GM12878 (cell line): Measurements from ENCODE around the gene HIVEP2. TPM values are rescaled to one million over a fixed set of nuclear protein-coding genes. Genes with fewer than 3 reads are reported as not detected.

Source experiments
- ATAC-seq: fragments of 200-7000 bp; cut with Tn5 transposase; 3 replicates; pipeline ENCODE4 v1.9.1; 2020; ENCODE audit warnings: mild to moderate bottlenecking, moderate library complexity
- BruUV-seq: library from RNA; stranded (reverse); fragments of 400-500 nt; replicated peaks from 2 replicates; lab custom pipeline; 2021; lab: Mats Ljungman, UMichigan
- CTCF ChIA-PET: fragments of 300-600 bp; sonication (Branson Sonifier 250); formaldehyde crosslinking; extraction: SDS; loops from one replicate; lab custom pipeline; 2021; ENCODE audit warnings: inconsistent platforms; lab: Yijun Ruan, JAX
- POLR2A ChIA-PET: fragments of 350-600 bp; formaldehyde crosslinking; extraction: SDS; loops from one replicate; lab custom pipeline; 2021; ENCODE audit warnings: inconsistent platforms; lab: Charles Lee
- RAD21 ChIA-PET: fragments of 300-600 bp; sonication (Branson Sonifier 250); formaldehyde crosslinking; loops from one replicate; lab custom pipeline; 2023; ENCODE audit warnings: antibody characterized with exemption; ENCODE audit not compliant: unreplicated experiment; lab: Charles Lee
- SMC1A ChIA-PET: fragments of 300-600 bp; sonication (Branson Sonifier 250); formaldehyde crosslinking; loops from one replicate; lab custom pipeline; 2023; ENCODE audit not compliant: unreplicated experiment, uncharacterized antibody; lab: Charles Lee
- DNase-seq: peaks from one replicate; pipeline ENCODE4 v3.0.0-alpha.2; 2011; ENCODE audit warnings: low read depth, low spot score
- FAIRE-seq: peaks from 3 replicates; lab custom pipeline; 2011; peaks lifted over from hg19 to GRCh38; lab: Jason Lieb, UNC
- H2AFZ ChIP-seq: 2 replicates; pipeline ENCODE4 v1.6.0; 2011; ENCODE audit warnings: low read depth, low read length, control low read depth; ENCODE audit not compliant: control insufficient read depth
- H3K27ac ChIP-seq: 2 replicates; pipeline ENCODE4 v1.5.1; 2011; ENCODE audit warnings: control low read depth; ENCODE audit not compliant: control insufficient read depth, insufficient read depth
- H3K27me3 ChIP-seq, 2 experiments: replicated peaks in 1 of 2; 2 replicates each; pipeline versions ENCODE4 v1.6.0 to v1.6.1; 2011; ENCODE audit warnings: low read length in 1 of 2; ENCODE audit not compliant: control insufficient read depth in 2 of 2, insufficient read depth in 2 of 2
- H3K36me3 ChIP-seq, 2 experiments: 2 replicates each; pipeline ENCODE4 v1.5.1; 2011; ENCODE audit warnings: low read length in 1 of 2; ENCODE audit not compliant: control insufficient read depth in 2 of 2, insufficient read depth in 2 of 2
- H3K4me1 ChIP-seq: 2 replicates; pipeline ENCODE4 v1.6.1; 2011; ENCODE audit warnings: mild to moderate bottlenecking, low read length, moderate library complexity, mixed read lengths; ENCODE audit not compliant: control insufficient read depth, insufficient read depth
- H3K4me2 ChIP-seq: 2 replicates; pipeline ENCODE4 v1.6.0; 2011; ENCODE audit warnings: control low read depth; ENCODE audit not compliant: control insufficient read depth, insufficient read depth
- H3K4me3 ChIP-seq: fragments of 200-600 bp; sonication (generic); 2 replicates; pipeline ENCODE4 v1.5.1; 2016
- H3K79me2 ChIP-seq: 2 replicates; pipeline ENCODE4 v1.6.0; 2011; ENCODE audit warnings: low read length; ENCODE audit not compliant: control insufficient read depth, insufficient read depth
- H3K9ac ChIP-seq: 2 replicates; pipeline ENCODE4 v1.8.0; 2011; ENCODE audit warnings: low read length, control low read depth, mixed read lengths; ENCODE audit not compliant: control insufficient read depth, insufficient read depth
- H3K9me3 ChIP-seq: replicated peaks from 3 replicates; pipeline ENCODE4 v1.5.1; 2011; ENCODE audit warnings: mild to moderate bottlenecking, low read length; ENCODE audit not compliant: control insufficient read depth, insufficient read depth
- H4K20me1 ChIP-seq: 2 replicates; pipeline ENCODE4 v1.6.0; 2011; ENCODE audit not compliant: control insufficient read depth, insufficient read depth
- BHLHE40 ChIP-seq, 2 experiments: fragments of 450-650 bp in 1 of 2; IDR thresholded peaks; 2 replicates each; pipeline ENCODE4 v1.6.1; 2011 to 2017; ENCODE audit warnings: low read depth in 2 of 2, borderline replicate concordance in 1 of 2, improper control_type of control experiment in 1 of 2, low read length in 1 of 2, mild to moderate bottlenecking in 1 of 2
- CHD4 ChIP-seq: fragments of 200-600 bp; sonication (generic); IDR thresholded peaks from 2 replicates; pipeline ENCODE4 v1.6.1; 2016; ENCODE audit warnings: mild to moderate bottlenecking
- CREM ChIP-seq: IDR thresholded peaks from 2 replicates; pipeline ENCODE4 v1.6.1; 2014; ENCODE audit warnings: antibody characterized with exemption, low read depth
- E4F1 ChIP-seq: fragments of 450-650 bp; IDR thresholded peaks from 2 replicates; pipeline ENCODE4 v1.6.1; 2018; ENCODE audit warnings: borderline replicate concordance, mild to moderate bottlenecking; ENCODE audit not compliant: partially characterized antibody
- EZH2 ChIP-seq: IDR thresholded peaks from 2 replicates; pipeline ENCODE4 v1.6.1; 2012; ENCODE audit warnings: low read depth, mild to moderate bottlenecking, control low read depth, inconsistent platforms, low read length, borderline replicate concordance; ENCODE audit not compliant: control insufficient read depth
- HCFC1 ChIP-seq: fragments of 150-350 bp; IDR thresholded peaks from 2 replicates; pipeline ENCODE4 v1.6.1; 2014; ENCODE audit warnings: low read length
- IKZF1 ChIP-seq: fragments of 450-650 bp; conservative IDR thresholded peaks from 2 replicates; pipeline ENCODE4 v1.6.1; 2017; ENCODE audit warnings: antibody characterized with exemption, mild to moderate bottlenecking
- JUND ChIP-seq: IDR thresholded peaks from 2 replicates; pipeline ENCODE4 v1.6.1; 2012; ENCODE audit warnings: low read depth, mild to moderate bottlenecking, low read length, improper control_type of control experiment, moderate library complexity
- NFIC ChIP-seq: IDR thresholded peaks from 2 replicates; pipeline ENCODE4 v1.6.1; 2012; ENCODE audit warnings: low read depth, mild to moderate bottlenecking, inconsistent platforms, low read length, moderate library complexity
- RAD21 ChIP-seq: IDR thresholded peaks from 2 replicates; pipeline ENCODE4 v1.6.1; 2011; ENCODE audit warnings: mild to moderate bottlenecking, low read depth, low read length, moderate library complexity; ENCODE audit not compliant: insufficient read depth
- SMAD5 ChIP-seq: IDR thresholded peaks from 2 replicates; pipeline ENCODE4 v1.6.1; 2016; ENCODE audit warnings: antibody characterized with exemption, low read depth
- SMARCA5 ChIP-seq: fragments of 450-650 bp; IDR thresholded peaks from 2 replicates; pipeline ENCODE4 v1.6.1; 2017; ENCODE audit warnings: mild to moderate bottlenecking
- SP1 ChIP-seq: IDR thresholded peaks from one replicate; pipeline ENCODE4 v1.6.1; 2011; ENCODE audit warnings: low read depth, low read length
- SPI1 ChIP-seq: IDR thresholded peaks from 2 replicates; pipeline ENCODE4 v1.6.1; 2011; ENCODE audit warnings: low read depth, mild to moderate bottlenecking, low read length, moderate library complexity, borderline replicate concordance; ENCODE audit not compliant: insufficient read depth
- STAT3 ChIP-seq: IDR thresholded peaks from 2 replicates; pipeline ENCODE4 v1.6.1; 2011; ENCODE audit warnings: low read depth, low read length, improper control_type of control experiment
- YBX1 ChIP-seq: fragments of 450-650 bp; IDR thresholded peaks from 2 replicates; pipeline ENCODE4 v1.6.1; 2016; ENCODE audit warnings: antibody characterized with exemption
- ZBTB33 ChIP-seq: fragments of 450-650 bp; IDR thresholded peaks from 2 replicates; pipeline ENCODE4 v1.6.1; 2017; ENCODE audit warnings: mild to moderate bottlenecking
- WGBS: methylation state at CpG from one replicate; pipeline ENCODE4 v1.1.6; 2016; ENCODE audit warnings: low lambda C conversion rate; ENCODE audit not compliant: insufficient replicate concordance, insufficient coverage; ENCODE audit errors: missing lambda C conversion rate; 5-methylcytosine and 5-hydroxymethylcytosine counted together
- in situ Hi-C: fragments of 300-500 bp; cut with MboI; formaldehyde crosslinking; loops from 9 replicates; pipeline ENCODE4 v1.14.3; 2018; ENCODE audit warnings: mixed read lengths
- intact Hi-C: fragments of 100-400 bp; cut with micrococcal nuclease; formaldehyde crosslinking; loops from one replicate; pipeline ENCODE4 v1.14.2; 2022; ENCODE audit not compliant: unreplicated experiment
- polyA plus RNA-seq, 11 experiments: library from polyadenylated mRNA; depleted of rRNA in 4 of 11; unstranded in 6 of 11; stranded (reverse) in 5 of 11; fragments of >200 nt; fragmentation: Nextera tagmentation in 4 of 11; fragmentation: Illumina TruSeq in 1 of 11; extraction: Ambion mirVana in 4 of 11; extraction: Trizol in 1 of 11; gene quantifications; 1 replicate in 1 of 11; 2 replicates in 10 of 11; pipeline versions ENCODE4 v1.2.1 to v1.2.3, GENCODE V29; 2011 to 2016; ENCODE audit warnings: inconsistent platforms in 2 of 11, missing spikeins in 2 of 11, low read depth in 1 of 11
- total RNA-seq, 4 experiments: library from RNA; depleted of rRNA in 3 of 4; stranded (reverse); fragments of >200 nt in 3 of 4; fragmentation: Illumina TruSeq in 1 of 4; extraction: Trizol in 1 of 4; gene quantifications; 2 replicates each; pipeline versions ENCODE4 v1.2.1 to v1.2.3, GENCODE V29; 2013 to 2021
- TF ChIP-seq, protein P1 (sequence below): fragments of 150-350 bp; IDR thresholded peaks from 2 replicates; pipeline ENCODE4 v1.6.1; 2016; ENCODE audit warnings: low read depth, low read length

The HIVEP2 gene
- total and polyA plus RNA-seq, 10 of the 15 experiments (the other 5 are each of a cell fraction or from before 2014, with no cell fraction given), result 1.2 to 15.7 (median 10.2) TPM

DNA sequence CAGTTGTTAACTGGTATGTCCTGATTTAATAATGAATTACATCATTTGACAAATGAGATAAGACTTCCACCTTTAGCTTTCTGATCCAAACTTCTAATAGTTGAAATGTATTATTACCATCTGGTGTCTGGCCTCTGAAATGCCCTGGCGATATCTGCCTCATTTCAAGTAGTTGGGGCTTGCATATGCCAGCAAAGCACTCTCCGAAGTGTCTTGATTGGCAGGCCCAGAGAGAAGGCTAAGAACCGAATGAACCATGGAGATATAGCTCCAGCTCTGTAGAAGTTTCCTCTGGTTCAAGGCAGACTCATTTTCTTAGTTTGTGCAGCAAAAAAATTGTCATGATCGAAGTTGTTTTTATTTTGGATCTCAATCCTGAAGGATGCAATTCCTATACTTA is 13.4 kb upstream of the HIVEP2 start:
- Histone ChIP-seq H3K36me3 (no peaks in the 10 kb centered on the region), H2AFZ (no peak overlapping the region), H3K9ac (no peak overlapping the region), H3K27me3 (no peaks in the 10 kb centered on the region), H3K4me2 (no peak overlapping the region), H3K4me3 (no peak overlapping the region), H4K20me1 (no peaks in the 10 kb centered on the region), H3K9me3 (no peaks in the 10 kb centered on the region; the same call in 1 of the 3 replicates), H3K4me1 (peaks cover 10% of the 10 kb centered on the region), H3K27ac (no peak overlapping the region), H3K79me2 (no peaks in the 10 kb centered on the region)
- in situ Hi-C loops, result no loop called here
- SMC1A ChIA-PET, result interaction anchor here (0.6 to 1.4 kb wide), 5 partner anchors 17 to 1273 kb away, joined by 3 to 5 read pairs (median 3); no protein-coding TSS in a partner anchor
- POLR2A ChIA-PET, result interaction anchor here (0.6 kb wide), 4 partner anchors 36 to 256 kb away, joined by 4 to 5 read pairs (median 4); no protein-coding TSS in a partner anchor
- intact Hi-C loops, result loop anchor here (10.0 kb wide), 1 partner anchor 316 kb away; no protein-coding TSS in a partner anchor
- DNase-seq (no peak), FAIRE-seq (no peak), ATAC-seq (no peak)
- BruUV-seq, result no TSS peak
- RAD21 ChIA-PET, result interaction anchor here (0.6 kb wide), 1 partner anchor 214 kb away, joined by 3 read pairs; no protein-coding TSS in a partner anchor
- CTCF ChIA-PET, result interaction anchor here (0.7 to 1.6 kb wide), 3 partner anchors 68 to 93 kb away, joined by 3 to 5 read pairs (median 4); no protein-coding TSS in a partner anchor
- WGBS, result 73% methylated on average over 4 of the region's 4 CpGs
- no peak for TF ChIP-seq SMAD5
- TF ChIP-seq CHD4, result no peak
- TF ChIP-seq HCFC1, result no peak
- TF ChIP-seq E4F1, result no peak
- TF ChIP-seq, protein P1, sequence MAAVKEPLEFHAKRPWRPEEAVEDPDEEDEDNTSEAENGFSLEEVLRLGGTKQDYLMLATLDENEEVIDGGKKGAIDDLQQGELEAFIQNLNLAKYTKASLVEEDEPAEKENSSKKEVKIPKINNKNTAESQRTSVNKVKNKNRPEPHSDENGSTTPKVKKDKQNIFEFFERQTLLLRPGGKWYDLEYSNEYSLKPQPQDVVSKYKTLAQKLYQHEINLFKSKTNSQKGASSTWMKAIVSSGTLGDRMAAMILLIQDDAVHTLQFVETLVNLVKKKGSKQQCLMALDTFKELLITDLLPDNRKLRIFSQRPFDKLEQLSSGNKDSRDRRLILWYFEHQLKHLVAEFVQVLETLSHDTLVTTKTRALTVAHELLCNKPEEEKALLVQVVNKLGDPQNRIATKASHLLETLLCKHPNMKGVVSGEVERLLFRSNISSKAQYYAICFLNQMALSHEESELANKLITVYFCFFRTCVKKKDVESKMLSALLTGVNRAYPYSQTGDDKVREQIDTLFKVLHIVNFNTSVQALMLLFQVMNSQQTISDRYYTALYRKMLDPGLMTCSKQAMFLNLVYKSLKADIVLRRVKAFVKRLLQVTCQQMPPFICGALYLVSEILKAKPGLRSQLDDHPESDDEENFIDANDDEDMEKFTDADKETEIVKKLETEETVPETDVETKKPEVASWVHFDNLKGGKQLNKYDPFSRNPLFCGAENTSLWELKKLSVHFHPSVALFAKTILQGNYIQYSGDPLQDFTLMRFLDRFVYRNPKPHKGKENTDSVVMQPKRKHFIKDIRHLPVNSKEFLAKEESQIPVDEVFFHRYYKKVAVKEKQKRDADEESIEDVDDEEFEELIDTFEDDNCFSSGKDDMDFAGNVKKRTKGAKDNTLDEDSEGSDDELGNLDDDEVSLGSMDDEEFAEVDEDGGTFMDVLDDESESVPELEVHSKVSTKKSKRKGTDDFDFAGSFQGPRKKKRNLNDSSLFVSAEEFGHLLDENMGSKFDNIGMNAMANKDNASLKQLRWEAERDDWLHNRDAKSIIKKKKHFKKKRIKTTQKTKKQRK, result no peak
- no peak for TF ChIP-seq IKZF1
- no peak for TF ChIP-seq RAD21
- no peak for TF ChIP-seq ZBTB33
- no peak for TF ChIP-seq YBX1
- no peak for TF ChIP-seq JUND
- TF ChIP-seq SPI1, result no peak
- TF ChIP-seq BHLHE40 (IDR thresholded peaks at IDR 0.05; ENCODE audit: borderline replicate concordance in 1 of 2, low read depth in 2 of 2, low read length in 1 of 2), result no peak
- no peak for TF ChIP-seq SP1
- TF ChIP-seq STAT3, result no peak
- no peak for TF ChIP-seq NFIC
- no peak for TF ChIP-seq CREM
- TF ChIP-seq EZH2, result no peak
- no peak for TF ChIP-seq SMARCA5
